Keratinocyte (primary cell): Measurements from ENCODE around the gene PPP1R3E. TPM values are rescaled to one million over a fixed set of nuclear protein-coding genes. Genes with fewer than 3 reads are reported as not detected.

Experiments used
- DNase-seq: peaks from one replicate; pipeline ENCODE4 v3.0.0-alpha.2; 2011; ENCODE audit warnings: low read depth, missing footprints, low spot score
- FAIRE-seq: peaks from 2 replicates; lab custom pipeline; 2011; peaks lifted over from hg19 to GRCh38; lab: Jason Lieb, UNC
- H2AFZ ChIP-seq: 2 replicates; pipeline ENCODE4 v1.6.0; 2012; ENCODE audit warnings: low read length, control low read depth, inconsistent platforms; ENCODE audit not compliant: control insufficient read depth
- H3K27ac ChIP-seq: 2 replicates; pipeline ENCODE4 v1.5.1; 2011; ENCODE audit warnings: low read length; ENCODE audit not compliant: control insufficient read depth, insufficient read depth
- H3K27me3 ChIP-seq: 3 replicates; pipeline ENCODE4 v1.6.0; 2011; ENCODE audit warnings: low read length; ENCODE audit not compliant: control insufficient read depth, insufficient read depth; ENCODE audit errors: extremely low read depth
- H3K36me3 ChIP-seq, 2 experiments: 2 replicates in 1 of 2; 3 replicates in 1 of 2; pipeline ENCODE4 v1.5.1; 2011; ENCODE audit warnings: low read length in 2 of 2, mild to moderate bottlenecking in 1 of 2; ENCODE audit not compliant: control insufficient read depth in 2 of 2, insufficient read depth in 2 of 2; ENCODE audit errors: extremely low read depth in 1 of 2
- H3K4me1 ChIP-seq: 3 replicates; pipeline ENCODE4 v1.5.1; 2011; ENCODE audit warnings: low read length; ENCODE audit not compliant: control insufficient read depth, insufficient read depth; ENCODE audit errors: extremely low read depth
- H3K4me2 ChIP-seq: 3 replicates; pipeline ENCODE4 v1.6.0; 2011; ENCODE audit warnings: low read depth, low read length; ENCODE audit not compliant: control insufficient read depth, insufficient read depth; ENCODE audit errors: extremely low read depth
- H3K4me3 ChIP-seq, 3 experiments: fragments of 200-600 bp in 1 of 3; sonication (generic) in 1 of 3; 2 replicates in 2 of 3; 3 replicates in 1 of 3; pipeline ENCODE4 v1.5.1; 2011 to 2016; ENCODE audit warnings: low read length in 3 of 3, mild to moderate bottlenecking in 3 of 3, control low read depth in 2 of 3, inconsistent platforms in 1 of 3, low read depth in 1 of 3, mixed read lengths in 1 of 3, mixed run types in 1 of 3, moderate library complexity in 1 of 3; ENCODE audit not compliant: control insufficient read depth in 2 of 3, insufficient read depth in 2 of 3; ENCODE audit errors: extremely low read depth in 1 of 3
- H3K79me2 ChIP-seq: 2 replicates; pipeline ENCODE4 v1.6.0; 2012; ENCODE audit warnings: low read length; ENCODE audit not compliant: control insufficient read depth, insufficient read depth
- H3K9ac ChIP-seq: 3 replicates; pipeline ENCODE4 v1.6.0; 2011; ENCODE audit warnings: low read length; ENCODE audit not compliant: control insufficient read depth, insufficient read depth; ENCODE audit errors: extremely low read depth
- H3K9me1 ChIP-seq: 3 replicates; pipeline ENCODE4 v1.6.0; 2011; ENCODE audit warnings: low read length; ENCODE audit not compliant: control insufficient read depth, insufficient read depth; ENCODE audit errors: extremely low read depth
- H3K9me3 ChIP-seq: 2 replicates; pipeline ENCODE4 v1.5.1; 2012; ENCODE audit warnings: low read depth, low read length; ENCODE audit not compliant: control insufficient read depth
- H4K20me1 ChIP-seq: 3 replicates; pipeline ENCODE4 v1.6.0; 2011; ENCODE audit warnings: low read length; ENCODE audit not compliant: control insufficient read depth, insufficient read depth; ENCODE audit errors: extremely low read depth
- EZH2 ChIP-seq: IDR thresholded peaks from one replicate; pipeline ENCODE4 v1.6.1; 2012; ENCODE audit warnings: inconsistent platforms, mild to moderate bottlenecking, low read length, moderate library complexity
- dilution Hi-C: fragments of 300-500 bp; cut with MboI; formaldehyde crosslinking; loops from one replicate; pipeline ENCODE4 v1.7.0; 2020; ENCODE audit warnings: low sequenced_read_pairs; ENCODE audit not compliant: extremely low pct_ligation_motif_present
- polyA plus RNA-seq, 5 experiments: library from polyadenylated mRNA; depleted of rRNA in 3 of 5; stranded (reverse) in 3 of 5; stranded (forward) in 1 of 5; unstranded in 1 of 5; fragments of >200 nt; gene quantifications; 1 replicate in 1 of 5; 2 replicates in 3 of 5; 3 replicates in 1 of 5; pipeline versions ENCODE4 v1.2.1 to v1.2.3, GENCODE V29; 2011 to 2012; ENCODE audit warnings: missing spikeins in 2 of 5, low read depth in 1 of 5, low replicate concordance in 1 of 5
- TF ChIP-seq, protein P1 (sequence below), 3 experiments: IDR thresholded peaks in 1 of 3; conservative IDR thresholded peaks in 1 of 3; optimal IDR thresholded peaks in 1 of 3; 2 replicates in 2 of 3; 3 replicates in 1 of 3; pipeline versions ENCODE3 to v1.5.1; 2011; ENCODE audit warnings: low read length in 3 of 3, mild to moderate bottlenecking in 3 of 3, moderate library complexity in 2 of 3, control low read depth in 1 of 3, inconsistent platforms in 1 of 3; ENCODE audit not compliant: insufficient read depth in 2 of 3; ENCODE audit errors: extremely low read depth in 1 of 3

The PPP1R3E gene
- polyA plus RNA-seq, 1 donor (not counting 4 experiments of a cell fraction or from before 2014, with no cell fraction given), result 2.5 TPM

DNA sequence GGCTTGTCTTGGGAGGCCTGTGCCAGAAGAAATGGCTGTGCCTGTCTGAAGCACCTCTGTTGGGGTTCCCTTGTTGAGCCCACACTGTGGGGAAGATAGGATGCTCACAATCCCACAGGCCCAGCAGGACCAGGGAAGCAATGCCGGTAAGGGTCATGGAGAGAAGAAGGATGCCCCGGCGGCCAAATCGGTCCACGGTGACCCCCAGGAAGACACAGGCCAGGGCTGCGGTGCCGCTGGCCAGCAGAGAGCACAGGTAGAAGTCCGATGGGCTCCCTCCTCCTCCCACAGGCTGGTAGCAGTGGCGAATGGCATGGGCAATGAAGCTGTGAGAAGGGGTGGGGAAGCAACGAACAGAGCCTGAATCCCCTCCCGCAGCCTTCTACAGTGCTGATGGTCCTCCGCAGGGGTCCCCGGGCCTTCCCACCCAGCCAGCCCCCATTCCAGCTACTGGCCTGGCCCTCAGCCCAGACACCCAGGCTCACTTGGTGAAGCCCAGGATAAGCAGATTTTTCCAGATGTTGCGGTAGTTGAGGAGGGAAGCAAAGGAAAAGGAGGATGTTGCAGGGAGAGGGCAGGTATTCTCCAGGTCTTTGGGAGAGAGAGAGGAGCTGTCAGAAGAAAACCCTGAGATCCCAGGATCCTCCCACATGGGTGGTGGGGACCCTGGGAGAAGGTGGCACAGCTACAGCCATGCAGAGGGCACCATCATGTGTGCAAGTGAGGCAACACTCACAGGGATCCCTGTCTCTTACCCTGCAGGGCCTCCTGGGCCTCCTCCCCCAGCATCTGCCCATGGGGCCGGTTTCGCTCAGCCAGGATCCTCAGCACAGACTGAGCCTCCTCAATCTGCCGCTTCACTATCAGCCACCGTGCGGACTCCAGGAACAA, 45.0 kb upstream of the PPP1R3E start:
- Histone ChIP-seq H3K4me3 (no peak overlapping the region), H4K20me1 (no peaks in the 10 kb centered on the region), H3K9ac (no peak overlapping the region), H3K27me3 (peaks cover 16% of the 10 kb centered on the region), H3K27ac (no peak overlapping the region), H3K9me3 (no peaks in the 10 kb centered on the region), H3K79me2 (no peaks in the 10 kb centered on the region), H3K9me1 (no peaks in the 10 kb centered on the region), H3K4me2 (no peak overlapping the region), H3K4me1 (peaks cover 3% of the 10 kb centered on the region), H3K36me3 (no peaks in the 10 kb centered on the region), H2AFZ (no peak overlapping the region)
- TF ChIP-seq, protein P1, sequence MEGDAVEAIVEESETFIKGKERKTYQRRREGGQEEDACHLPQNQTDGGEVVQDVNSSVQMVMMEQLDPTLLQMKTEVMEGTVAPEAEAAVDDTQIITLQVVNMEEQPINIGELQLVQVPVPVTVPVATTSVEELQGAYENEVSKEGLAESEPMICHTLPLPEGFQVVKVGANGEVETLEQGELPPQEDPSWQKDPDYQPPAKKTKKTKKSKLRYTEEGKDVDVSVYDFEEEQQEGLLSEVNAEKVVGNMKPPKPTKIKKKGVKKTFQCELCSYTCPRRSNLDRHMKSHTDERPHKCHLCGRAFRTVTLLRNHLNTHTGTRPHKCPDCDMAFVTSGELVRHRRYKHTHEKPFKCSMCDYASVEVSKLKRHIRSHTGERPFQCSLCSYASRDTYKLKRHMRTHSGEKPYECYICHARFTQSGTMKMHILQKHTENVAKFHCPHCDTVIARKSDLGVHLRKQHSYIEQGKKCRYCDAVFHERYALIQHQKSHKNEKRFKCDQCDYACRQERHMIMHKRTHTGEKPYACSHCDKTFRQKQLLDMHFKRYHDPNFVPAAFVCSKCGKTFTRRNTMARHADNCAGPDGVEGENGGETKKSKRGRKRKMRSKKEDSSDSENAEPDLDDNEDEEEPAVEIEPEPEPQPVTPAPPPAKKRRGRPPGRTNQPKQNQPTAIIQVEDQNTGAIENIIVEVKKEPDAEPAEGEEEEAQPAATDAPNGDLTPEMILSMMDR (optimal IDR thresholded peaks at IDR 0.05 in 1 of 3, IDR thresholded peaks at IDR 0.05 in 1 of 3, conservative IDR thresholded peaks at IDR 0.05 in 1 of 3; ENCODE audit: extremely low read depth in 1 of 3, insufficient read depth in 2 of 3, low read length in 3 of 3), result no peak
- TF ChIP-seq EZH2, result no peak
- no peak for FAIRE-seq
- DNase-seq, result no peak
- dilution Hi-C loops, result no loop called here

DNA sequence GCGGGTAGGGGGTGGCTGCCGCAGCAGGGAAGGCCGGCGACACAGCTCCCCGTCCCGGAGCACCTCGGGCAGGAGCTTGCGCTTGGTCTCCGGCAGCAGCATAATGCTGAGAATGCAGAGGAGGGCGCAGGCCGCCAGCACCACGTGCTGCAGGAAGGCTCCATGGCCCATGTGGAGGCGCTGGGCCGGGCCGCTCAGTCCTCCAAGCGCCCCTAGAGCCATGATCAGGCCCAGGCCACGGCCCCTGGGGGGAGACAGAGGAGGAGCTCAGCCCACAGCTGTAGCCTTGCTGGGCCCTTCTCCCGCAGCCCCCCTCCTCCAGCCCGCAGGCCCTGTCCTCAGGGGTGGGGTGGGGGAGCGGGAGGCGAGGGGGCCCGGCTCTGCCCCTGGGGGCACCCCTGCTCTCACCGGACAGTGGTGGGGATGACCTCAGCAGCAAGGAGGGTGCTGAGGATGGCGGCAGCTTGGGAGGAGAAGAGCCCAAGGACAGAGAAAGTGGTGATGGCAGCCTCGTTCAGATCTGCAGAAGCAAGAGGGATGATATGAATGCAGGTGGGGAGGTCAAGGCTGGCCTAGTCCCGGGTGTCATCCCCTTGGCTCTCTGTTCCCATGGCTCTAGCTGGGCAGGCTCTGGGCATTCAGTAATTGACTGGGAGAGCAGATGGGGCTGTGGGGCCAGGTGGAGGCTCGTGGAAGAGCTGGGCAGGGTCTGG, 44.2 kb upstream of the PPP1R3E start:
- no peaks in the 10 kb centered on the region for H4K20me1 ChIP-seq
- no peaks in the 10 kb centered on the region for H3K36me3 ChIP-seq
- no peak overlapping the region for H2AFZ ChIP-seq
- H3K4me3 ChIP-seq, result no peak overlapping the region
- H3K9me3 ChIP-seq, result no peaks in the 10 kb centered on the region
- FAIRE-seq, result no peak
- peaks cover 2% of the 10 kb centered on the region for H3K4me1 ChIP-seq
- dilution Hi-C loops, result no loop called here
- no peak overlapping the region for H3K9ac ChIP-seq
- DNase-seq, result no peak
- H3K79me2 ChIP-seq, result no peaks in the 10 kb centered on the region
- peaks cover 13% of the 10 kb centered on the region for H3K27me3 ChIP-seq
- H3K27ac ChIP-seq, result no peak overlapping the region
- H3K9me1 ChIP-seq, result no peaks in the 10 kb centered on the region
- TF ChIP-seq, protein P1 (optimal IDR thresholded peaks at IDR 0.05 in 1 of 3, IDR thresholded peaks at IDR 0.05 in 1 of 3, conservative IDR thresholded peaks at IDR 0.05 in 1 of 3; ENCODE audit: extremely low read depth in 1 of 3, insufficient read depth in 2 of 3, low read length in 3 of 3), result no peak
- TF ChIP-seq EZH2, result no peak
- no peak overlapping the region for H3K4me2 ChIP-seq
